Panc1 (cell line): Measurements from ENCODE around the gene UBE2QL1. TPM values are rescaled to one million over a fixed set of nuclear protein-coding genes. Genes with fewer than 3 reads are reported as not detected.
A peak's percentile ranks its signal among the peaks of the same experiment; 100 is the strongest.

ENCODE experiments used
- ATAC-seq: fragments of 200-7000 bp; cut with Tn5 transposase; 2 replicates; pipeline ENCODE4 v1.9.1; 2020; ENCODE audit warnings: mild to moderate bottlenecking, moderate library complexity
- BruUV-seq: library from RNA; stranded (reverse); fragments of 400-500 nt; replicated peaks from 2 replicates; lab custom pipeline; 2021; lab: Mats Ljungman, UMichigan
- CTCF ChIA-PET: fragments of 300-600 bp; sonication (Branson Sonifier 250); formaldehyde crosslinking; loops from one replicate; lab custom pipeline; 2022; ENCODE audit warnings: antibody characterized with exemption; lab: Charles Lee
- POLR2A ChIA-PET: fragments of 300-600 bp; sonication (Branson Sonifier 250); formaldehyde crosslinking; loops from one replicate; lab custom pipeline; 2022; ENCODE audit warnings: antibody characterized with exemption; lab: Charles Lee
- DNase-seq: peaks from one replicate; pipeline ENCODE4 v3.0.0-alpha.2; 2010; ENCODE audit warnings: low read depth, low spot score
- H3K27ac ChIP-seq: 2 replicates; pipeline ENCODE4 v1.5.1; 2011; ENCODE audit warnings: mild to moderate bottlenecking, low read length, inconsistent platforms
- H3K27me3 ChIP-seq: fragments of 200-500 bp; sonication (Bioruptor generic); 2 replicates; pipeline ENCODE4 v1.6.0; 2014; ENCODE audit warnings: low read length, inconsistent platforms; ENCODE audit not compliant: control insufficient read depth, insufficient read depth
- H3K36me3 ChIP-seq: fragments of 200-500 bp; sonication (Bioruptor generic); 2 replicates; pipeline ENCODE4 v1.5.1; 2014; ENCODE audit warnings: inconsistent platforms, mild to moderate bottlenecking, low read length, moderate library complexity; ENCODE audit not compliant: control insufficient read depth, insufficient read depth
- H3K4me1 ChIP-seq: 2 replicates; pipeline ENCODE4 v1.5.1; 2011; ENCODE audit warnings: inconsistent platforms, mild to moderate bottlenecking, low read length, moderate library complexity; ENCODE audit not compliant: control insufficient read depth, insufficient read depth
- H3K4me3 ChIP-seq, 2 experiments: 2 replicates each; pipeline ENCODE4 v1.5.1; 2011 to 2012; ENCODE audit warnings: low read depth in 2 of 2, low read length in 2 of 2, mild to moderate bottlenecking in 2 of 2, inconsistent platforms in 1 of 2, moderate library complexity in 1 of 2
- H3K9me3 ChIP-seq: fragments of 200-500 bp; sonication (Bioruptor generic); 2 replicates; pipeline ENCODE4 v1.5.1; 2014; ENCODE audit warnings: low read depth, mild to moderate bottlenecking, inconsistent platforms, low read length, moderate library complexity; ENCODE audit not compliant: control insufficient read depth, insufficient read depth
- POLR2AphosphoS5 ChIP-seq: IDR thresholded peaks from 2 replicates; pipeline ENCODE4 v1.6.1; 2012; ENCODE audit warnings: mild to moderate bottlenecking, low read depth, low read length, moderate library complexity
- SIN3A ChIP-seq: IDR thresholded peaks from 2 replicates; pipeline ENCODE4 v1.6.1; 2012; ENCODE audit warnings: low read depth, mild to moderate bottlenecking, low read length, moderate library complexity, borderline replicate concordance; ENCODE audit not compliant: insufficient read depth
- TCF7L2 ChIP-seq: IDR thresholded peaks from 2 replicates; pipeline ENCODE4 v1.6.1; 2011; ENCODE audit warnings: mild to moderate bottlenecking, low read depth, low read length, inconsistent platforms
- in situ Hi-C: cut with HindIII; loops from 2 replicates; pipeline ENCODE4 v1.10.0; 2016; ENCODE audit warnings: low sequenced_read_pairs, low pct_unique_long_range_greater_than_20kb
- intact Hi-C: fragments of 100-400 bp; cut with micrococcal nuclease; formaldehyde crosslinking; loops from one replicate; pipeline ENCODE4 v1.10.0; 2022; ENCODE audit not compliant: unreplicated experiment
- total RNA-seq: library from RNA; stranded (reverse); gene quantifications from one replicate; pipeline ENCODE4 v1.2.1, GENCODE V29; 2021; ENCODE audit not compliant: unreplicated experiment
- TF ChIP-seq, protein P1 (sequence below), 2 experiments: IDR thresholded peaks; 2 replicates each; pipeline ENCODE4 v1.6.1; 2011 to 2012; ENCODE audit warnings: low read depth in 2 of 2, control low read depth in 1 of 2, low read length in 1 of 2, mild to moderate bottlenecking in 1 of 2, moderate library complexity in 1 of 2; ENCODE audit not compliant: insufficient read depth in 1 of 2
- TF ChIP-seq, protein P2 (sequence below): fragments of 450-650 bp; IDR thresholded peaks from 2 replicates; pipeline ENCODE4 v1.5.1; 2017; ENCODE audit warnings: mild to moderate bottlenecking

The UBE2QL1 gene
- total RNA-seq, 1 experiment from 2014 or later, result not detected

DNA sequence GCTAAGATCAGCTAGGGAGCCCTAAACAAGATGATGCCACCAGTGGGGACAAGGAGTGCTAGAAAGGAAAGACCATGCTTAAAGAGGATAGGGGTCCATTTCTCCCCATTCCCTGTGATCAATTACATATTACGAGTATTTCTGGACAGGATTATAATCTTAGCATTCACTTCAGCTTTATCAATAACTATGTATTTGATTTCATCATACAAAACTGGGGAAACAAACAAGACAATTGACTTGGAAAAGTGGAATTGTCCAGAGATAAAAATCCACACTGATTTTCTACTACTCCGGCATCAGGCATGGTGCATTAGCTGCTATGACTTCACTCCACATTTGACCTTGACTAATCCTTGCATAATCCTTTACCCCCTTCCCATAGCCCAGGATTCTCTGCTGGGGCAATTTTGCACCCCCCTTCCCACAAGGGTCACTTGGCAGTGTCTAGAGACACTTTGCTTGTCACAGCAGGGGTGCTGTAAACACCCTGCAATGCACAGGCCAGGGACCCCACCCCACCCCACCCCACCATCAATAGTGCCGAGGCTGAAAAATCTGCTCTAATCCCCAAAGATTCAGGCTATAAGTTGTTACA is 29.9 kb upstream of the UBE2QL1 start:
- TF ChIP-seq POLR2AphosphoS5 (no peak), TCF7L2 (no peak), SIN3A (no peak)
- TF ChIP-seq, protein P1, sequence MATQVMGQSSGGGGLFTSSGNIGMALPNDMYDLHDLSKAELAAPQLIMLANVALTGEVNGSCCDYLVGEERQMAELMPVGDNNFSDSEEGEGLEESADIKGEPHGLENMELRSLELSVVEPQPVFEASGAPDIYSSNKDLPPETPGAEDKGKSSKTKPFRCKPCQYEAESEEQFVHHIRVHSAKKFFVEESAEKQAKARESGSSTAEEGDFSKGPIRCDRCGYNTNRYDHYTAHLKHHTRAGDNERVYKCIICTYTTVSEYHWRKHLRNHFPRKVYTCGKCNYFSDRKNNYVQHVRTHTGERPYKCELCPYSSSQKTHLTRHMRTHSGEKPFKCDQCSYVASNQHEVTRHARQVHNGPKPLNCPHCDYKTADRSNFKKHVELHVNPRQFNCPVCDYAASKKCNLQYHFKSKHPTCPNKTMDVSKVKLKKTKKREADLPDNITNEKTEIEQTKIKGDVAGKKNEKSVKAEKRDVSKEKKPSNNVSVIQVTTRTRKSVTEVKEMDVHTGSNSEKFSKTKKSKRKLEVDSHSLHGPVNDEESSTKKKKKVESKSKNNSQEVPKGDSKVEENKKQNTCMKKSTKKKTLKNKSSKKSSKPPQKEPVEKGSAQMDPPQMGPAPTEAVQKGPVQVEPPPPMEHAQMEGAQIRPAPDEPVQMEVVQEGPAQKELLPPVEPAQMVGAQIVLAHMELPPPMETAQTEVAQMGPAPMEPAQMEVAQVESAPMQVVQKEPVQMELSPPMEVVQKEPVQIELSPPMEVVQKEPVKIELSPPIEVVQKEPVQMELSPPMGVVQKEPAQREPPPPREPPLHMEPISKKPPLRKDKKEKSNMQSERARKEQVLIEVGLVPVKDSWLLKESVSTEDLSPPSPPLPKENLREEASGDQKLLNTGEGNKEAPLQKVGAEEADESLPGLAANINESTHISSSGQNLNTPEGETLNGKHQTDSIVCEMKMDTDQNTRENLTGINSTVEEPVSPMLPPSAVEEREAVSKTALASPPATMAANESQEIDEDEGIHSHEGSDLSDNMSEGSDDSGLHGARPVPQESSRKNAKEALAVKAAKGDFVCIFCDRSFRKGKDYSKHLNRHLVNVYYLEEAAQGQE (IDR thresholded peaks at IDR 0.05; ENCODE audit: insufficient read depth in 1 of 2, low read depth in 2 of 2, low read length in 1 of 2), result no peak
- TF ChIP-seq, protein P2, sequence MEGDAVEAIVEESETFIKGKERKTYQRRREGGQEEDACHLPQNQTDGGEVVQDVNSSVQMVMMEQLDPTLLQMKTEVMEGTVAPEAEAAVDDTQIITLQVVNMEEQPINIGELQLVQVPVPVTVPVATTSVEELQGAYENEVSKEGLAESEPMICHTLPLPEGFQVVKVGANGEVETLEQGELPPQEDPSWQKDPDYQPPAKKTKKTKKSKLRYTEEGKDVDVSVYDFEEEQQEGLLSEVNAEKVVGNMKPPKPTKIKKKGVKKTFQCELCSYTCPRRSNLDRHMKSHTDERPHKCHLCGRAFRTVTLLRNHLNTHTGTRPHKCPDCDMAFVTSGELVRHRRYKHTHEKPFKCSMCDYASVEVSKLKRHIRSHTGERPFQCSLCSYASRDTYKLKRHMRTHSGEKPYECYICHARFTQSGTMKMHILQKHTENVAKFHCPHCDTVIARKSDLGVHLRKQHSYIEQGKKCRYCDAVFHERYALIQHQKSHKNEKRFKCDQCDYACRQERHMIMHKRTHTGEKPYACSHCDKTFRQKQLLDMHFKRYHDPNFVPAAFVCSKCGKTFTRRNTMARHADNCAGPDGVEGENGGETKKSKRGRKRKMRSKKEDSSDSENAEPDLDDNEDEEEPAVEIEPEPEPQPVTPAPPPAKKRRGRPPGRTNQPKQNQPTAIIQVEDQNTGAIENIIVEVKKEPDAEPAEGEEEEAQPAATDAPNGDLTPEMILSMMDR, result no peak
- in situ Hi-C loops (no loop called here), intact Hi-C loops (no loop called here)
- no TSS peak for BruUV-seq
- Histone ChIP-seq H3K27me3 (no peaks in the 10 kb centered on the region), H3K9me3 (no peaks in the 10 kb centered on the region), H3K4me3 (no peak overlapping the region), H3K27ac (no peak overlapping the region), H3K4me1 (no peaks in the 10 kb centered on the region), H3K36me3 (no peaks in the 10 kb centered on the region)
- CTCF ChIA-PET, result interaction anchor here (0.6 kb wide), 1 partner anchor 37 kb away, joined by 3 read pairs; no protein-coding TSS in a partner anchor
- no peak for ATAC-seq
- POLR2A ChIA-PET, result no interaction called here
- no peak for DNase-seq

GRCh38 chr5:6419340-6419852 is 29.3 kb upstream of the UBE2QL1 start:
- no peak overlapping the region for H3K4me3 ChIP-seq
- ChIA-PET CTCF (interaction anchor here (0.6 kb wide), 1 partner anchor 38 kb away, joined by 3 read pairs; no protein-coding TSS in a partner anchor), POLR2A (no interaction called here)
- H3K4me1 ChIP-seq, result no peaks in the 10 kb centered on the region
- H3K27ac ChIP-seq, result no peak overlapping the region
- ATAC-seq (no peak), DNase-seq (peak; percentile 18)
- no peaks in the 10 kb centered on the region for H3K27me3 ChIP-seq
- BruUV-seq, result no TSS peak
- intact Hi-C loops, result no loop called here
- no peaks in the 10 kb centered on the region for H3K9me3 ChIP-seq
- no peaks in the 10 kb centered on the region for H3K36me3 ChIP-seq
- TF ChIP-seq SIN3A (no peak), TCF7L2 (no peak), POLR2AphosphoS5 (no peak)
- TF ChIP-seq, protein P2, result no peak
- TF ChIP-seq, protein P1 (IDR thresholded peaks at IDR 0.05; ENCODE audit: insufficient read depth in 1 of 2, low read depth in 2 of 2, low read length in 1 of 2), result no peak
- in situ Hi-C loops, result no loop called here
